Measurements from ENCODE around the gene CEND1. TPM values are rescaled to one million over a fixed set of nuclear protein-coding genes. Genes with fewer than 3 reads are reported as not detected.

CEND1 gene
- polyA plus RNA-seq, 1 donor from 2014 or later: 11.8 TPM

DNA sequence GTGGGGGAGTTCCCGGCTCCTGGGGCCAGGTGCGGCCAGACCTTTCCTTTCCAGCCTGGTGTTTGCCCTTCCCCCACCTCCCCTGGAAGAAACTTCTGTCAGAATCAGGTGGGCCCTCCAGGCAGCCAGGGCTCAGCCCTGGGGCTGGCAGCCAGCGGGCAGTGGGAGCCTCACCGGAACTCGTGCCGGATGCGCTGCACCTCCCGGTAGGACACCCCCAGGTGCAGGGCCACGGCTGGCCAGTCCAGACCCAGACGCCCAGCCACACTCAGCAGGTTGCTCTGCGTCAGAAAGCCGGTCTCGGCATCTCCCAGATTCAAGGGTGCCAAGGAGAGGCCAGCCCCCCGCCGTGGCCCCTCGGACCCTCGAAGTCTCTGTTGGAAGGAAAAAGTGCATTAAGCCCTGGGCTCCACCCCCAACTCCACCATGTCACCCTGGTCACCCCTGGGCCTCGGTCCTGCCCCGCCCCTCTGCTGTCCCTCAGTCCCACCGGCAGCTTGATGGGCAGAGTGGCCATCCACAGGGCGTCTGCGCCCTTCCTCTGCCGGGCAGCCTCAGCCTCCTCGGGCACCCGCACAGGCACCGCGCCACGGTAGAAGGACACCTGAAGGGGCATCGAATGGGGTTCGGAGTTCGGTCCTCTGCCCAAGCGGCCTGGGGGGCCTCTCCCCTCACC, 9.9 kb upstream of the CEND1 start:
- no peaks in the 10 kb centered on the region for H3F3A ChIP-seq (ENCODE audit: insufficient read depth, low read length, poor library complexity, severe bottlenecking)
- no peak for TF ChIP-seq CTCF (IDR thresholded peaks at IDR 0.05; ENCODE audit: poor library complexity, severe bottlenecking)
- no peak for TF ChIP-seq TAF1 (IDR thresholded peaks at IDR 0.05; ENCODE audit: low read depth)
- TF ChIP-seq EZH2 (IDR thresholded peaks at IDR 0.05; ENCODE audit: borderline replicate concordance, insufficient read depth, low read length, poor library complexity, severe bottlenecking): no peak
- no peak overlapping the region for H3K27ac ChIP-seq (ENCODE audit: low read length)
- no peak overlapping the region for H3K4me3 ChIP-seq (ENCODE audit: low read length)
- H3K9ac ChIP-seq (ENCODE audit: low read length): no peak overlapping the region
- H3K27me3 ChIP-seq (ENCODE audit: insufficient read depth, low read depth, low read length): no peaks in the 10 kb centered on the region
- H2AFZ ChIP-seq (ENCODE audit: low read depth, low read length): no peak overlapping the region
- H3K79me2 ChIP-seq (replicated peaks; ENCODE audit: insufficient read depth, low read length): peaks cover 13% of the 10 kb centered on the region
- no peaks in the 10 kb centered on the region for H3K9me3 ChIP-seq (ENCODE audit: low read length)
- H3K4me2 ChIP-seq (ENCODE audit: low read length): no peak overlapping the region
- no peaks in the 10 kb centered on the region for H3K9me2 ChIP-seq (ENCODE audit: insufficient read depth, low read length)
- no peaks in the 10 kb centered on the region for H3K36me3 ChIP-seq (ENCODE audit: insufficient read depth, low read length)
- no peaks in the 10 kb centered on the region for H4K20me1 ChIP-seq (ENCODE audit: insufficient read depth)

GRCh38 chr11:798093-798713, 8.3 kb upstream of the CEND1 start, which contains the start of gene SLC25A22:
SLC25A22 (minus strand) TSS chr11:798281; CDS start chr11:795006, 3,275 bp downstream.
- peaks cover 13% of the 10 kb centered on the region for H3K79me2 ChIP-seq (replicated peaks; ENCODE audit: insufficient read depth, low read length)
- no peaks in the 10 kb centered on the region for H3K36me3 ChIP-seq (ENCODE audit: insufficient read depth, low read length)
- H3K4me2 ChIP-seq (ENCODE audit: low read length): peak within 1 kb of the TSS; percentile 63
- peak within 1 kb of the TSS; percentile 68 for H2AFZ ChIP-seq (ENCODE audit: low read depth, low read length)
- no peaks in the 10 kb centered on the region for H3K9me3 ChIP-seq (ENCODE audit: low read length)
- no peaks in the 10 kb centered on the region for H3F3A ChIP-seq (ENCODE audit: insufficient read depth, low read length, poor library complexity, severe bottlenecking)
- H4K20me1 ChIP-seq (ENCODE audit: insufficient read depth): no peaks in the 10 kb centered on the region
- no peaks in the 10 kb centered on the region for H3K27me3 ChIP-seq (ENCODE audit: insufficient read depth, low read depth, low read length)
- H3K27ac ChIP-seq (ENCODE audit: low read length): peak within 1 kb of the TSS; percentile 99
- no peaks in the 10 kb centered on the region for H3K9me2 ChIP-seq (ENCODE audit: insufficient read depth, low read length)
- TF ChIP-seq MXI1 (conservative IDR thresholded peaks at IDR 0.05; ENCODE audit: poor library complexity, severe bottlenecking) (peak; percentile 54), EP300 (conservative IDR thresholded peaks at IDR 0.05; ENCODE audit: poor library complexity, severe bottlenecking) (no peak), REST (IDR thresholded peaks at IDR 0.05; ENCODE audit: borderline replicate concordance) (no peak), RAD21 (conservative IDR thresholded peaks at IDR 0.05) (peak; percentile 72), POLR2AphosphoS5 (IDR thresholded peaks at IDR 0.05) (peak; percentile 74), TAF1 (IDR thresholded peaks at IDR 0.05; ENCODE audit: low read depth) (no peak), CTCF (IDR thresholded peaks at IDR 0.05; ENCODE audit: poor library complexity, severe bottlenecking) (peak; percentile 95), SMC3 (conservative IDR thresholded peaks at IDR 0.05; ENCODE audit: poor library complexity) (peak; percentile 79), EZH2 (IDR thresholded peaks at IDR 0.05; ENCODE audit: borderline replicate concordance, insufficient read depth, low read length, poor library complexity, severe bottlenecking) (no peak)
- H3K9ac ChIP-seq (ENCODE audit: low read length): peak within 1 kb of the TSS; percentile 99
- H3K4me3 ChIP-seq (ENCODE audit: low read length): peak within 1 kb of the TSS; percentile 100
